Calu3 (cell line): Measurements from ENCODE around the gene TUBB1. TPM values are rescaled to one million over a fixed set of nuclear protein-coding genes. Genes with fewer than 3 reads are reported as not detected.

Experiments
- BruUV-seq: library from RNA; stranded (reverse); fragments of 400-500 nt; replicated peaks from 2 replicates; lab custom pipeline; 2021; lab: Mats Ljungman, UMichigan
- CTCF ChIA-PET: fragments of 300-600 bp; sonication (Branson Sonifier 250); formaldehyde crosslinking; loops from one replicate; lab custom pipeline; 2022; ENCODE audit warnings: antibody characterized with exemption; lab: Charles Lee
- DNase-seq: peaks from one replicate; pipeline ENCODE4 v3.0.0; 2022
- H3K27ac Mint-ChIP-seq: one replicate; pipeline ENCODE4 v1.8.0; 2022; ENCODE audit warnings: mixed read lengths; ENCODE audit not compliant: unreplicated experiment
- H3K27me3 Mint-ChIP-seq: one replicate; pipeline ENCODE4 v1.8.0; 2022; ENCODE audit warnings: mixed read lengths; ENCODE audit not compliant: unreplicated experiment
- H3K36me3 Mint-ChIP-seq: one replicate; pipeline ENCODE4 v1.8.0; 2022; ENCODE audit warnings: mild to moderate bottlenecking, moderate library complexity, mixed read lengths; ENCODE audit not compliant: insufficient read depth, unreplicated experiment
- H3K4me1 Mint-ChIP-seq: one replicate; pipeline ENCODE4 v1.8.0; 2022; ENCODE audit warnings: mild to moderate bottlenecking, low read depth, mixed read lengths; ENCODE audit not compliant: unreplicated experiment
- H3K4me3 Mint-ChIP-seq: one replicate; pipeline ENCODE4 v1.8.0; 2022; ENCODE audit warnings: mild to moderate bottlenecking, low read depth, moderate library complexity, mixed read lengths; ENCODE audit not compliant: unreplicated experiment
- H3K9me3 Mint-ChIP-seq: one replicate; pipeline ENCODE4 v1.8.0; 2022; ENCODE audit warnings: low read depth, mixed read lengths; ENCODE audit not compliant: unreplicated experiment
- intact Hi-C: fragments of 100-400 bp; cut with micrococcal nuclease; formaldehyde crosslinking; loops from one replicate; pipeline ENCODE4 v1.10.0; 2022; ENCODE audit not compliant: unreplicated experiment
- total RNA-seq: library from RNA; stranded (reverse); gene quantifications from 2 replicates; pipeline ENCODE4 v1.2.3, GENCODE V29; 2022
- TF ChIP-seq, protein P1 (sequence below): fragments of 200-600 bp; IDR thresholded peaks from one replicate; pipeline ENCODE4 v1.8.0; 2022; ENCODE audit warnings: antibody characterized with exemption; ENCODE audit not compliant: unreplicated experiment

TUBB1 gene
- total RNA-seq, 1 experiment from 2014 or later: not detected

DNA sequence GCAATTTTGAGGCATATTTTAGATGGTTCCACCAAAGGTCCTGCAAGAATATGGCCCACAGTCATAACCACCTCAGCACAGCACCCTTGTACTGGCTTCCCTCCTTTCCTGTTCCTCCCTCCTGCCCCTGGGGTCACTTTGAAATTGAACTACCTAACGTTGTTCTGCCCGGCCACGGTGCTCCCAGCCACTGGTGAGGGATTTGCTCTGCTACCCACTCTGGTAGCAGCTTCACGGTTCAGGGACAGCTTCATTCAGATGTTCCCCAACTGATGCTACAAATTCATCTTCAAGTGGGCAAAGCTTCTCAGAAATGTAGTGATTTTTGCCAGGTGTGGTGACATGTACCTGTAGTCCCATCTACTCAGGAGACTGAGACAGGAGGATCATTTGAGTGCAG is 46.0 kb upstream of the TUBB1 start:
- no peak overlapping the region for H3K4me3 Mint-ChIP-seq
- intact Hi-C loops: no loop called here
- H3K27me3 Mint-ChIP-seq: peaks cover 13% of the 10 kb centered on the region
- peaks cover 6% of the 10 kb centered on the region for H3K9me3 Mint-ChIP-seq
- CTCF ChIA-PET: no interaction called here
- TF ChIP-seq, protein P1, sequence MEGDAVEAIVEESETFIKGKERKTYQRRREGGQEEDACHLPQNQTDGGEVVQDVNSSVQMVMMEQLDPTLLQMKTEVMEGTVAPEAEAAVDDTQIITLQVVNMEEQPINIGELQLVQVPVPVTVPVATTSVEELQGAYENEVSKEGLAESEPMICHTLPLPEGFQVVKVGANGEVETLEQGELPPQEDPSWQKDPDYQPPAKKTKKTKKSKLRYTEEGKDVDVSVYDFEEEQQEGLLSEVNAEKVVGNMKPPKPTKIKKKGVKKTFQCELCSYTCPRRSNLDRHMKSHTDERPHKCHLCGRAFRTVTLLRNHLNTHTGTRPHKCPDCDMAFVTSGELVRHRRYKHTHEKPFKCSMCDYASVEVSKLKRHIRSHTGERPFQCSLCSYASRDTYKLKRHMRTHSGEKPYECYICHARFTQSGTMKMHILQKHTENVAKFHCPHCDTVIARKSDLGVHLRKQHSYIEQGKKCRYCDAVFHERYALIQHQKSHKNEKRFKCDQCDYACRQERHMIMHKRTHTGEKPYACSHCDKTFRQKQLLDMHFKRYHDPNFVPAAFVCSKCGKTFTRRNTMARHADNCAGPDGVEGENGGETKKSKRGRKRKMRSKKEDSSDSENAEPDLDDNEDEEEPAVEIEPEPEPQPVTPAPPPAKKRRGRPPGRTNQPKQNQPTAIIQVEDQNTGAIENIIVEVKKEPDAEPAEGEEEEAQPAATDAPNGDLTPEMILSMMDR: no peak
- no peaks in the 10 kb centered on the region for H3K4me1 Mint-ChIP-seq
- no peaks in the 10 kb centered on the region for H3K36me3 Mint-ChIP-seq
- DNase-seq: no peak
- BruUV-seq: no TSS peak
- H3K27ac Mint-ChIP-seq: no peak overlapping the region

DNA sequence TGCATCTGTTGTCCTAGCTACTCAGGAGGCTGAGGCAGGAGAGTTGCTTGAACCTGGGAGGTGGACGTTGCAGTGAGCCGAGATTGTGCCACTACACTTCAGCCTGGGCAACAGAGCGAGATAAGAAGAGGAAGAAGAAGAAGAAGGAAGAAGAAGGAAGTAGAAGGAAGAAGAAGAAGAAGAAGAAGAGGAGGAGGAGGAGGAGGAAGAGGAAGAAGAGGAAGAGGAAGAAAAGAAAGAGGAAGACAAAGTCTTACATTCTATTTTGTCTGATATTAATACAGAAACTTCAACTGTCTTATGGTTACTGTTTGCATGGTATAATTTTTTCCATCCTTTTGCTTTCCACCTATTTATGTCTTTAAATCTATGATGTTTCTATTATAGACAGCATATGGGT is 45.4 kb upstream of the TUBB1 start:
- Mint-ChIP-seq H3K9me3 (peaks cover 6% of the 10 kb centered on the region), H3K27me3 (peaks cover 13% of the 10 kb centered on the region), H3K4me1 (no peaks in the 10 kb centered on the region), H3K36me3 (no peaks in the 10 kb centered on the region), H3K4me3 (no peak overlapping the region), H3K27ac (no peak overlapping the region)
- intact Hi-C loops: no loop called here
- TF ChIP-seq, protein P1: no peak
- no peak for DNase-seq
- BruUV-seq: no TSS peak
- CTCF ChIA-PET: no interaction called here

DNA sequence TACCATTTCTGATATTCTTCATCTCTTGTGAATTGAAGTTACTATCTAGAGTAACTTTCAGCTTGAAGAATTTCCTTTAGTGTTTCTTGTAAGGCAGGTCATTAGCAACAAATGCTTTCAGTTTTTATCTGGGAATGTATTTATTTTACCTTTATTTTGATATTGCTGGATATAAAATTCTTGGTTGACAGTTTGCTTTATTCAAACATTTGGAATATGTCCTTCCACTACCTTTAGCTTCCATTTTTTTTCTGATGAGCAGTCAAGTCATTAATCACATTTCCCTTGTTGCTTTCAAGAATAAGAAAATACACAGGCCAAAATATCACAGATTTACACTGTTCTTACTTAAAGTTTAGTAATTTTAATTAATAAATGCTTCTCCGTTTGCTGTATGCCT is 43.9 kb upstream of the TUBB1 start:
- Mint-ChIP-seq H3K4me1 (no peaks in the 10 kb centered on the region), H3K4me3 (no peak overlapping the region), H3K27me3 (peaks cover 1% of the 10 kb centered on the region), H3K36me3 (peaks cover 1% of the 10 kb centered on the region), H3K9me3 (peaks cover 2% of the 10 kb centered on the region), H3K27ac (no peak overlapping the region)
- intact Hi-C loops: no loop called here
- TF ChIP-seq, protein P1: no peak
- BruUV-seq: no TSS peak
- CTCF ChIA-PET: no interaction called here
- no peak for DNase-seq

DNA sequence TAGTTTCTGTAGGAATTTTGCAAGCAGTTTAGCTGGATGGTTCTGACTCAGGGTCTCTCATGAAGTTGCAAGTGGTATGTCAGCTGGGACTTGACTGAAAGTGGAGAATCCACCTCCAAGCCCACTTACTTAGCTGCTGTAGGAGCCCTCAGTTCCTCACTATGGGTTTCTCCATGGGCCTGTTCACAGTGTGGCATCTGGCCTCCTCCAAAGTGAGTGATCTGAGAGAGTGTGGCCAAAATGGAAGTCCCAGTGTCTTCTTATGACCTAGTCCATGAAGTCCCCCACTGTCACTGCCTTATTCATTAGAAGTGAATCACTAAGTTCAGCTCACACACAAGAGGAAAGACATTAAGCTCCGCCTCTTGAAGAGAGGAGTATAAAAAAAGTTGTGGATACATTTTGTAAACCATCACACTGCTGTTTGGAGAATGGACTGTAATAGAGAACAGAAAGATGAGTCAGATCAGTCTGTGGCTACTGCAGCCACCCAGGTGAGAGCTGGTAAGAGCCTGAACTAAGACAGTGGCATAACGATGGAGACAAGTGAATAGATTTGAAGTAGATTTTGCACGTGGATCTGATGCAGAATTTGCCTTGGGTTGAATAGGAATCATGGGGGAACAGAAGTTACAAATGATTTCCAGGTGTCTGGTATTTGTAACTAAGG is 43.0 kb upstream of the TUBB1 start:
- CTCF ChIA-PET: no interaction called here
- intact Hi-C loops: no loop called here
- H3K27ac Mint-ChIP-seq: no peak overlapping the region
- H3K4me1 Mint-ChIP-seq: no peaks in the 10 kb centered on the region
- H3K9me3 Mint-ChIP-seq: peaks cover 2% of the 10 kb centered on the region
- TF ChIP-seq, protein P1: no peak
- peaks cover 10% of the 10 kb centered on the region for H3K36me3 Mint-ChIP-seq
- BruUV-seq: no TSS peak
- H3K27me3 Mint-ChIP-seq: no peaks in the 10 kb centered on the region
- H3K4me3 Mint-ChIP-seq: no peak overlapping the region
- DNase-seq: no peak
